ENCODE data around the gene DYNC2LI1. TPM values are rescaled to one million over a fixed set of nuclear protein-coding genes. Genes with fewer than 3 reads are reported as not detected.

DYNC2LI1 gene
- total and polyA plus RNA-seq, 8 donors = 3.8 to 22.7 (median 9.3) TPM

DNA sequence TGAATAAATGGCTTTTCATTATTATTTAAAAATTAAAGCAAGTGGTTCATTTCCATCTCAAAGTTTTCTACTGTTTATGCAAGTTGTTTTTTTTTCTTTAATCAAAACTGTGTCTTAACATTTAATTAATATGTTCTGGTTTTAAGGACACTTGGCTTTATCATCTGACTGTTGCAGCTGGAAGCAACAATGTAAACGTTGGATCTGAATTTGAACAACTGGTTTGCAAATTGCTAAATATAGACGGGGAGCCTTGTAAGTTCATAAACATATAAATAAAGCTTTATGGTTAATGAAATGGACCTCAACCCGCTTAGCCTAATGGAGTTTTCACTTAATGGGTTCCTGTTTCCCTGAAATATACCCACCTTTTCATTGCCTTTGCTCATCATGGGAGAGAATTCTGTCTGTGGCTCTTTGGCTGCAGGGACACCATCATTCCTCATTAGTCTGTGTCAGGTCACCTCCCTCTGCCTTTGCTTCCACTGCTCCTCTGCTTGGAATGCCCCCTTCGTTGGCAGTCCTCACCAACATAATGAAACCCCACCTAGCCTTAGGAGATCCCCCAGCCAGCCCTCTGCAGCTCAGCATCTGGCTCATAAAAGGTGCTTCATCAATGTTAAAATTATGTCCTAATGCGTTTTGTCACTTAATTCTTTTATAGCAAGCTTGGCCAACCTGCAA lies 44.2 kb upstream of the DYNC2LI1 start:
- DNase-seq (no peak), ATAC-seq (no peak), FAIRE-seq (no peak)
- H3K27me3 ChIP-seq = peaks cover 0 to 3% (median 0%) of the 10 kb centered on the region in 4 donors
- 49 to 58% methylated on average over 5 of the region's 5 CpGs for WGBS, 2 donors
- TF ChIP-seq, protein P1, sequence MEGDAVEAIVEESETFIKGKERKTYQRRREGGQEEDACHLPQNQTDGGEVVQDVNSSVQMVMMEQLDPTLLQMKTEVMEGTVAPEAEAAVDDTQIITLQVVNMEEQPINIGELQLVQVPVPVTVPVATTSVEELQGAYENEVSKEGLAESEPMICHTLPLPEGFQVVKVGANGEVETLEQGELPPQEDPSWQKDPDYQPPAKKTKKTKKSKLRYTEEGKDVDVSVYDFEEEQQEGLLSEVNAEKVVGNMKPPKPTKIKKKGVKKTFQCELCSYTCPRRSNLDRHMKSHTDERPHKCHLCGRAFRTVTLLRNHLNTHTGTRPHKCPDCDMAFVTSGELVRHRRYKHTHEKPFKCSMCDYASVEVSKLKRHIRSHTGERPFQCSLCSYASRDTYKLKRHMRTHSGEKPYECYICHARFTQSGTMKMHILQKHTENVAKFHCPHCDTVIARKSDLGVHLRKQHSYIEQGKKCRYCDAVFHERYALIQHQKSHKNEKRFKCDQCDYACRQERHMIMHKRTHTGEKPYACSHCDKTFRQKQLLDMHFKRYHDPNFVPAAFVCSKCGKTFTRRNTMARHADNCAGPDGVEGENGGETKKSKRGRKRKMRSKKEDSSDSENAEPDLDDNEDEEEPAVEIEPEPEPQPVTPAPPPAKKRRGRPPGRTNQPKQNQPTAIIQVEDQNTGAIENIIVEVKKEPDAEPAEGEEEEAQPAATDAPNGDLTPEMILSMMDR (IDR thresholded peaks at IDR 0.05) = no peak
- peaks cover 0 to 4% (median 0%) of the 10 kb centered on the region in 3 donors for H3K36me3 ChIP-seq
- intact Hi-C loops (cut with DNase I) = no loop called here
- H3K27ac ChIP-seq = no peak overlapping the region
- H3K9me3 ChIP-seq = no peaks in the 10 kb centered on the region
- no peaks in the 10 kb centered on the region for H3K4me1 ChIP-seq
- no peak overlapping the region for H3K4me3 ChIP-seq

DNA sequence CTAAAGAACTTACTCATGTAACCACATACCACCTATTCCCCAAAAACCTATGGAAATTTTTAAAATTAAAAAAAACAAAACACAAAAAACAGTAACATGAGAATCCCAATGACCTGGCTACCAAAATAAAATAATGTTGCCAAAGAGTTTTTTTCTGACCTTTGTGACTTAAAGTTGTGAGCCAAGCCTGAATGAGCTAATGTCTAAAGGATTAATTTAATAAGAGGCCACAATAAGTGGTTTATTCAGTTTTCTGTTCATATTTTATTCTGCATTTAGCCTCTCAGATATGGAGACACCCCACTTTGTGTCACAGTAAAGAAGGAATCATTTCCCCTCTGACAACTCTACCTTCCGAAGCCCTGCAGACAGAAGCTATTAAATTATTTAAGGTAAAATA lies 42.6 kb upstream of the DYNC2LI1 start:
- intact Hi-C loops (cut with DNase I) = no loop called here
- Histone ChIP-seq H3K36me3 (peaks cover 0 to 4% (median 0%) of the 10 kb centered on the region in 3 donors), H3K9me3 (no peaks in the 10 kb centered on the region), H3K4me1 (no peaks in the 10 kb centered on the region), H3K27me3 (peaks cover 0 to 3% (median 0%) of the 10 kb centered on the region in 4 donors), H3K27ac (no peak overlapping the region), H3K4me3 (no peak overlapping the region)
- no peak for DNase-seq
- TF ChIP-seq, protein P1 (IDR thresholded peaks at IDR 0.05) = no peak
- ATAC-seq = no peak
- 94 to 97% methylated on average over 1 of the region's 1 CpG for WGBS, 2 donors
- no peak for FAIRE-seq

DNA sequence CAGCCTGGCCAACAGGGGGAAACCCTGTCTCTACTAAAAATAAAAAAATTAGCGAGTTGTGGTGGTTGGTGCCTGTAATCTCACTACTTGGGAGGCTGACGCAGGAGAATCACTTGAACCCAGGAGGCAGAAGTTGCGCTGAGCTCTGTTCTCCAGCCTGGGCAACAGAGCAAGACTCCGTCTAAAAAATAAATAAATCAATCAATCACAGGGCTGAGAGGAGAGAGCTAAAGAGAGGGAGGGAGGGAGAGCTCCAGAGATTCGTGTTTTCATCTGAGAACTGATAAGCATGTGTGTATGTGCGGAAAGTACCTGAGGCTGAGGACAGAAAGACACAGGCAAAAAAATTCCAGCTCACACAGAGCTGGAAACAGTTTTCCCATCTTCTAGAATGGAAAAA lies 37.2 kb upstream of the DYNC2LI1 start:
- TF ChIP-seq, protein P1 (IDR thresholded peaks at IDR 0.05) = no peak
- H3K4me1 ChIP-seq = no peaks in the 10 kb centered on the region
- H3K27ac ChIP-seq = no peak overlapping the region
- no peak for FAIRE-seq
- H3K4me3 ChIP-seq = no peak overlapping the region
- WGBS, 2 donors = 67 to 69% methylated on average over 6 of the region's 6 CpGs
- no peaks in the 10 kb centered on the region for H3K9me3 ChIP-seq
- intact Hi-C loops (cut with DNase I) = no loop called here
- H3K27me3 ChIP-seq = no peaks in the 10 kb centered on the region
- no peaks in the 10 kb centered on the region for H3K36me3 ChIP-seq
- no peak for DNase-seq
- ATAC-seq = no peak

- Histone ChIP-seq H3K36me3 (no peaks in the 10 kb centered on the region), H3K27ac (no peak overlapping the region), H3K9me3 (no peaks in the 10 kb centered on the region), H3K4me1 (no peaks in the 10 kb centered on the region), H3K4me3 (no peak overlapping the region), H3K27me3 (no peaks in the 10 kb centered on the region)
- TF ChIP-seq, protein P1 (IDR thresholded peaks at IDR 0.05) = no peak
- DNase-seq (no peak), ATAC-seq (no peak), FAIRE-seq (no peak)
- intact Hi-C loops (cut with DNase I) = no loop called here
- WGBS, 2 donors = 75 to 83% methylated on average over 8 of the region's 8 CpGs
These were observed 36.6 kb upstream of the DYNC2LI1 start for GRCh38 chr2:43737097-43737854.

- Histone ChIP-seq H3K27ac (no peak overlapping the region), H3K4me1 (no peaks in the 10 kb centered on the region), H3K4me3 (no peak overlapping the region), H3K27me3 (no peaks in the 10 kb centered on the region), H3K36me3 (no peaks in the 10 kb centered on the region), H3K9me3 (no peaks in the 10 kb centered on the region)
- no peak for DNase-seq
- 68 to 79% methylated on average over 2 of the region's 2 CpGs for WGBS, 2 donors
- TF ChIP-seq, protein P1 (IDR thresholded peaks at IDR 0.05) = no peak
- intact Hi-C loops (cut with DNase I) = no loop called here
- ATAC-seq = no peak
- no peak for FAIRE-seq
These were observed 36.0 kb upstream of the DYNC2LI1 start for GRCh38 chr2:43737855-43738254.
